ENCODE data around the gene POFUT1.
A peak's percentile ranks its signal among the peaks of the same experiment; 100 is the strongest.
"Not testable (repeated sequence)": the region's sequence is repeated elsewhere in the genome, so short reads cannot be mapped to it uniquely, and the experiment has no call there.

The POFUT1 gene

DNA sequence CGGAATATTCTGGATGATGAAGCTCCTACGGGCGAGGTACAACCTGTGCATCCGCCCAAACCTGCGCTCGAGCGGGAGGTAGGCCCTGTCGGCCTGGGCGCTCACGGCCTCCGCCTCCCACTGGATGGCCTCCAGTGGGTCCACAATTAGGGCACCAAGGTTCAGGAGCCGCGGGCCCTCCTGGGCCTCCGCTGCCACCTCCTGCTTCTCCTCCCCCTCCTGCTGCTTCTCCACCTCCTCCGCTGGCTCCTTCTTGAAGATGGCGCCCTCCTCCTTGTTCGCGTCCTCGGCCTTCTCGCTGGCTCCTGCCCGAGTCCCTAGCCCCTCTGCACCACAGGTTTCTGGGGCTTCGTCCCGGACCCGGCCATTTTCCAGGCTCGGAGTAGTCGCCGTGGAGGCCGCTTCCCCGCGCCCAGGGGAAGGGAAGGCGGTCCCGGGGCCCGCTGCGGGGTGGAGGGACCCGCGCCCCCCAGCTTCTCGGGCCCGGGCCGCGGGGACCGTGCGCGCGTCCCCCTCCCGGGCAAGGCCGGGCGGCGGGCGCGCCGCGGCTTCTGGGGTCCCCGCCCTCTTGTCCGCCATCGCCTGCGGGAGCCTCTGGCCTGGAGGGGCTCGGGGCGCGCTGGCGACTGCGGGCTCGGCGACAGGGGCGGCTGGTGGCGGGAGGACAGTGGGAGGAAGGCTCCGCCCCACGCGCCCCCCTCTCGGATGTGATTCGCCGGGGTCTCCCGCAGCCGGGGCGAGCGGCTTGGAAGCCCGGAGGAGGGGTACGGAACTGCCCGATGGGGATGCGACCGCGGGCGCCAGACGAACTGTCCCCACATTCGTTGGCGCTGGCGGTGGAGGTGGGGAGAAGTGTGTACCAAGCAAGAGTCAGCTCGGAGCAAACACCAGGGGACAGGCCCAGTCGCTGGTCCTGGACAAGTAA lies 17.7 kb upstream of the POFUT1 start:
- DNase-seq = peak; percentile 7

DNA sequence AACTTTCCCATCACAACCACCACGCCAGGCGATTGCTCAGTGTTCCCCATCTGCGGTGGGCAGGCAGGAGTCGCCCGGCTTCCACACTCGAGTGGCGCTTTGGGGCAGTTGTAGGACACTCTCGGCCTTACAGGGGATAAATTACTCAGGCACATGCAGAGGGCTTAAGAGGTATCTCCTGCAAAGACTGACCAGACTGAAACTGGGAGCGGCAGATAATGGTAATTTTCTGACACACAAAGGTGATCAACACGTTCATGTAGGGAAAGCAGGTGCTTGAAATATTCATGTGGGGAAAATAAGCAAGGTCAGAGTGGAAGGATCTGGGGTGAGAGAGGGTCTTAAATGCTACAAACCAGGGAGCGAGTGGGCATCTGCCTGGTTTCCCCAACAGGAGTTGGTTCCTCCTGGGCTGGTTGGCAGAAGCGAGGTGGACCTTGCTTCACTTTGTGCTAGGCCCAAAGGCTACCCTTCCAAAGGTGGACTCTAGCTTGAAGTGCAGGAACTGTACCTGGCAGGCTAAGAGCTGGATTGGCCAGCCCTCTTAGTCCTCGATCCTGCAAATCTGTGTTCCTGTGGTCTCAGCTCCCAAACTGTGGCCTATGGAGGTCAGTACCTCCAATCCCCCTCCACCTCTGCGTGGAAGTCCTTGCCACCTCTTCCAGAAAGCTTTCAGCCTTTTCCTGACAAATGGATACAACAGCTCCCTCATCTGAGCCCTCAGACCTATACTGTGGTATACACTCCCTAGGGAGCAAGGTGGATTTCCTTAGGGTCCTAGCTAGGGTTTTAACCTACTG lies 16.9 kb upstream of the POFUT1 start:
- no peak for DNase-seq

DNA sequence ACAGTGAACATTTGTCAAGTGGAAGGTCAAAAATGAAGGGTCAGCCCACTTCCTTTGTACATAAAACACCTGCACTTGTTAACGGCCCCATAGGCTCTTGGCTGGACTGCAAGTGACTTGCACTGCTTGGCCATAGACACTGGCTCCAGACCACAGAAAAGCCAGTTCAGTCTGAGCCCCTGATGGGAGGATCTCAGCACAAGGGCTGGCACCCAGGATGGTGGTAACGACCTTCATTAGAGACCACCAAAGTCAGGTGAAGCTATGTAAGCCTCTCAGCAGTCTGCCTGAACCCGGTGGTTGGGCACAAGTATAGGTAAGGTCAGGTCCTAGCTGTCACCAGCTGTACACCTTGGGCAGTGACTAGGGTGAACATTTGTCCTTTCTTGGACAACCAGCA lies 16.3 kb upstream of the POFUT1 start:
- no peak for DNase-seq

DNA sequence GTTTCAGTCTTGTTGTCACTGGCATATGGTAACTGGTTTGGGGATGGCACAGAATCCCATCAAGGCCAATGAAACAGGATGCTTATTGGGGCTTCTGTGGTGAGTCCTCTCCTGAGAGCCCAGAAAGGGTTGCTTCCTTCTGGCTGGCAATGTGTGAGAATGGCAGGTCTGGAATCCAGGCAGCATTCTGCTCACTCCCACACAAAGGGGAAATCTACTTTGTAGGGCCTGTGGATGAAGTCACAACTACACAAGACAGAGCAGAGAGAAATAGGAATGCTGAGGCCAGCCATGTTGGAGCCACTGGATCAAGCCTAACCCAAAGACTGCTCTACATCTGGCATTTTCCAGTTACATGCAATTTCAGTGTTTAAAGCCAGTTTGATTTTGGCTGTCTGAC lies 15.8 kb upstream of the POFUT1 start:
- DNase-seq = no peak

DNA sequence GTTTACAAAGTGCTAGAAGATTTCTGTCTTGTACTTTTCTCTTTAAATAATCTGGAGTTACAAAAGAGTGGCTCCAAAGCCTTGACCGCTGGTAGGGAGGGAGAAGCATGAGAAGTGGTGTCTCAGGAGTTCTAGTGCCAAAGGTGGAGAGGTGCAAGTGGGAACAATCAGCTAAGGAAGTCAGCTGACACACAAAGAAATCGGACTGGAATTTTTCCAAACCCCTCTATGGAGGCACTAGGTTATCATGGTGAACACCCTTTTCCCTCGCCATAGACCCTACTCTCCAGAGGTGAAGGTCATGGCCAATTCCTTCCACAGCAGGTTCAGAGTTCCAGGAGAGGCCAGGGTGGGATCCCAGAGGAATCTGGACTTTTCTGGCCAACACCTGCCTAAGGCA lies 15.0 kb upstream of the POFUT1 start:
- DNase-seq = no peak

DNA sequence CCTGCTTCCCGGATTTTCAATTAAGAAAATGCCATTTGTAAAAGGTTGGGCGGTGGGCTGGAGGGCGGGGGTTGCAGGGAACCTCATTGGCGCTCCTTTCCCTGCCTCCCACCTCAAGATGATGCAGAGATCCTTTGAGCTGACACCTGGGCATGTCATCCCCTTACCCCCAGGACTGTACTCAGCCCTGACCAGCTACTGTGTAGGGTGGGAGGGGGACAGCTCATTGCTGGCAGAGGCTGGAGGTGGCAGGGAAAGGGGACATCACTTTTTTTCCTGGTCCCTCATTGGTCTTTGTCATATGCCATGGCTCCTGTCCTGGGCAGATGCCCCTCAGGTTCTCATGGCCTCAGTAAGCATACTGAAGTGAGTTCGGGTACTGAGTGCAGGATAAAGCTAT lies 14.3 kb upstream of the POFUT1 start:
- not testable (repeated sequence) for DNase-seq

DNA sequence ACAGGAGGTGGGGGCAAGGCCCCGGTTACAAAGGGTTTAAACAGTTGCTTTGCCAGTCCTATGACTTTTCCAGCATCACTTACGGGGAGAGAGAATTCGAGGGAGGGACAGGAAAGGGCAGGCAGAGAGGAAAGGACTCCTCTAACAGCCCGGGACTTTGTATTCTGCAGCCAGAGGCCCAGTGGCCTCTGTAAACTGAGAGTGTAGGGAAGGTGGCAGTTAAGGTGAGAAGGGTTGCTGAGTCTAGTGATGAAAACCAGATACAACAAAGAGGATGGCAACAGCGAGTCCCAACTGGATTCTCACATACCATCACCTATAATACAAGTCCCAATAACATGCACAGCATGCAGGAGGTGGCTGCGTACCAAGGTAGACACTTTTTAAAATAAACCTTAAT lies 13.7 kb upstream of the POFUT1 start:
- DNase-seq = no peak

DNA sequence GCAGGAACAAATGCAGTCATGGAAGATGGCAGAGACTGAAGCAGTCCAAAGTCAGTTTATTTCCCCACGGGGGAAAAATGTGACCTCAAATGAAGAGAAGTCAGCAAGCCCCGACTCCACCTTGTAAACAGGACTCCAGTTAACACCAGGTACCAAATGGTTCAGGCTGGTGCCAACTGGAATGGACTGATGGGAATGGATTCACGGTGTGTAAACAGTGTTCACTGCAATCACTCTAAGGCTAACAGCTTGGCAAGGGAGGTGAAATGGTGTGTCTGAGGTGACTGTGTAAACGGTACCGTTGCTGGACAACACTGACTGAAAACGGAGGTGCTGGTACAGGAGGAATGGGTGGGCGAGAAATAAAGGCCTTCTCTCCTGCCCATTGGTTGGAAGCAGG lies 12.1 kb upstream of the POFUT1 start:
- no peak for DNase-seq

DNA sequence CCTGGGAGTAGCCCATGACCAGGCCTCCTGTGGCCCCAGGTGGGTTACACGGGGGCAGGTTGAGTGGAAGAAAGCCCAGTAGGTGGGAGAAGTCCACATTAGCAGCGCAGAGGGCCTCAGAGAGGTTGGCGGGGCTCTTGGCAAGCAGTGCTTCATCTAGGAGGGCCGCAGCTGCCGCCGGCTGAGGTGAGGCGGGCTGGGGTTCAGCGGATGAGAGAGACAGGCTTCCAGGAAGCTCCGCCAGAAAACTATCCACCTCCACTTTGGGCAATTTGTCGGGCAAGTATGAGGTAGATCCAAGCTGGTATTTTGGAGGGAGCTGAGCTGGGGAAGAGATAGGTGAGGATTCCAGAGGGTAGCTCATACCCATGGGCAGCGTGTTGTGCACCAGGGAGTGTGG lies 11.1 kb upstream of the POFUT1 start:
- DNase-seq = not testable (repeated sequence)

DNA sequence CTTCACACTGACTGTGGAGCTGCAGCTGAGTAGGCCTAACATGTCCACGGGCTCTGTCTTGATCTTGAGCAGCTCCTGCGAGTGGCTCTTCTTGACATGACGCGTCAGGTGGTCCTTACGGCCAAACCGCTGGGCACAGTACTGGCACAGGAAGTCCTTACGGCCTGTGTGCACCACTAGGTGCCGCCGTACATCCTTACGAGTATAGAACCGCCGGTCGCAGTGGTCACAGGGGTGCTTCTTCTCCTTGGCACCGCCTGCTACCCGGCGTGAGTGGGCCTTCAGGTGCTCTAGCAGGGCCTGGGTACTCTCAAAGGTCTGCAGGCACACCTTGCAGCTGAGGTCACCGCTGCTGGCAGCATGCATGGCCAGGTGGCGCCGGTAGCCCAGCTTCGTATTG lies 10.5 kb upstream of the POFUT1 start:
- not testable (repeated sequence) for DNase-seq

DNA sequence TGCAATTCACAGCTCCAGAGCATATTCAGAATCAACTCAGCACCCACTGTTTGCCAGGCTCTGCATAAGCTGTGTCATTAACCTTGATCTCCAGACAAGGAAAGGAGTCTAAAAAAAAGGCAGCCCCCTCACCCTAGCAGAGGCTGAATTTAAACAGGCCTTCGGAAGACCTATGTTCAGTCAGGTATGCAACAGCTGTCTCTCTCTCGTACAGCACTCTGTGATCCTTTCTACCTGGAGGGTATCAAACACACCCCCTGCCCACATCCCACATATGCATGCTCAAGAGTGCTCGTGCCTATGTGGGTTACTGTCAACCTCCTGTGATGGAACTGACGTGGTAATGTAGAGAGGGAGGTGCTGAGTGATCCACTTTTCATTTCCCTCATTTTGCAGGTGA lies 8.7 kb upstream of the POFUT1 start:
- DNase-seq = no peak

DNA sequence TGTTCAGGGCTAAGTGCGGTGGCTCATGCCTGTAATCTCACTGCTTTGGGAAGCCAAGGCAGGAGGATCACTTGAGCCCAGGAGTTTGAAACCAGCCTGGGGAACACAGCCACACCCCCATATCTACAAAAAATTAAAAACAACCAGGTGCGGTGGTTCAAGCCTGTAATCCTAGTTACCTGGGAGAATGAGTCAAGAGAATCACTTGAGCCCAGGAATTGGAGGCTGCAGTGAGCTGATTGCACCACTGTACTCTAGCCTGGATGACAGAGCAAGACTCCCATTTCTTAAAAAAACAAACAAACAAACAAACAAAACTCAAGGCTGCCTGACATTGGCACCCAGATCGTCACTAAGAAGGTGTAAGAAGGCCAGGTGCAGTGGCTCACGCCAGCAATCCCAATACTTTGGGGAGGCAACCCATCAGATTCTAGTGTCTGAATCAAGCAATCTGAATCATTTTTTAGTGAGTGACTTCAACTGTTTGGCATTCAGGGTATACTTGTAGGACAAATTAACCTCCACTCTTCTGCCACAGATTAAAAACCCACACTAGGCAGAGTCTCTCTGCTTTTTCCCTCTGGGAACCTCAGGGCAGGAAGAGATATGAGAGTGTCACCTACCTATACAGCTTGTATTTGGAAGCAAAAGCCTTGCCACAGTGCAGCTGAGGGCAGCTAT lies 6.2 kb upstream of the POFUT1 start:
- DNase-seq = no peak

DNA sequence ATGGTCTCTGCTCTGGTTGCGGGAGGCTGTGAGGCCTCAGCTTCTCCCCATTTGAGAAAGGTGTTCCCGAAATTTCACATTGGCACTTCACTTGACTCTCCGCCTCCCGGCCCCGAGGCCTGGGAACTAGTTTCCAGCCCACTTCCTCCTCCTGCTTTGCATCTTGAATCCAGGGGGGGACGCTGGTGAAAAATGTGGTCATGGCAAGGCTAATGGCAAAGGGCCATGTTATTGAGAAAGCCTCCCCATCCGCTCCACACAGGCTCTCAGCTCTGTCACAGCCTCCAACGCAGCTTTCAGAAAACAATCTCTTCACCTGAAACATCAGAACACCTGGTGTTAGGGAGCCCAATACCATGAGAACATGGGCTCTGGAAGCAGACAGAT lies 5.7 kb upstream of the POFUT1 start:
- DNase-seq = no peak

DNA sequence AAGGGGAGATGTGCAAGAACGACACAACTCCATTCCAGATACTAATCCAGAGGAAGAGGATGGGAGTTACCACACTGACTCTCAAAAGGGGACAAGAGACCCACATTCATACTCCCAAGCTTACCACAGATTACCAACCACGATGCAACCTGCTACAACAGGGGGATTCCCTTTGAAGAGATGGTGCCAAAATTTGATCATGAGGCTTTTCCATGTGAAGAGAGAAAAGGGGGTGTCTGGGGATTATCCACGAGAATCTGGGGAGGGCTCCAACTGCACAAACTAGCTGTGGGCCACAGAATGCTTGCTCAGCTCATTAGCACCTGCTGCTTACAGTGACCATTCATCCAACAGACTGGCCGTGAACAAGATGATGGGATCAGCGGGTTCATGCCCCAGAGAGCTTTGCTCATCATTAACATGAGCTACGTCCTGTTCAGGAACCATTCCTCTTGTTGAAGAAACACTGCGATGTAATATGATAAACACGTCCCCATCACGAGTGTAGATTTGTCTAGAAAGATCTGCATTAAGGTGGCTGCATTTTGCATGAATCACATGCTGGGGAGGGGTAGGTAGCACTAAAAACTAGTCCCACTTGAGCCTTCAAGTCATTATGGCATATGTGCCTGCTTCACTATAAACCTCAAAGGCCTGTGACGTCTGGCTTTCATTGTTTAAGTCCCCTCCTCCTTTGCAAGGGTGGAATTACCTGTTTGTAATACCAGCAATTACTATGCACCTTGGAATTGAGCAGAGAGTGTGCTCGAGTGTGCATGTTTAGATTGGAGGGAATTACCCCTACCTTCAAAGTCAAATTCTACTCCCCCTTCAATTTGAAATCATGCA lies 4.1 kb upstream of the POFUT1 start:
- DNase-seq = no peak

DNA sequence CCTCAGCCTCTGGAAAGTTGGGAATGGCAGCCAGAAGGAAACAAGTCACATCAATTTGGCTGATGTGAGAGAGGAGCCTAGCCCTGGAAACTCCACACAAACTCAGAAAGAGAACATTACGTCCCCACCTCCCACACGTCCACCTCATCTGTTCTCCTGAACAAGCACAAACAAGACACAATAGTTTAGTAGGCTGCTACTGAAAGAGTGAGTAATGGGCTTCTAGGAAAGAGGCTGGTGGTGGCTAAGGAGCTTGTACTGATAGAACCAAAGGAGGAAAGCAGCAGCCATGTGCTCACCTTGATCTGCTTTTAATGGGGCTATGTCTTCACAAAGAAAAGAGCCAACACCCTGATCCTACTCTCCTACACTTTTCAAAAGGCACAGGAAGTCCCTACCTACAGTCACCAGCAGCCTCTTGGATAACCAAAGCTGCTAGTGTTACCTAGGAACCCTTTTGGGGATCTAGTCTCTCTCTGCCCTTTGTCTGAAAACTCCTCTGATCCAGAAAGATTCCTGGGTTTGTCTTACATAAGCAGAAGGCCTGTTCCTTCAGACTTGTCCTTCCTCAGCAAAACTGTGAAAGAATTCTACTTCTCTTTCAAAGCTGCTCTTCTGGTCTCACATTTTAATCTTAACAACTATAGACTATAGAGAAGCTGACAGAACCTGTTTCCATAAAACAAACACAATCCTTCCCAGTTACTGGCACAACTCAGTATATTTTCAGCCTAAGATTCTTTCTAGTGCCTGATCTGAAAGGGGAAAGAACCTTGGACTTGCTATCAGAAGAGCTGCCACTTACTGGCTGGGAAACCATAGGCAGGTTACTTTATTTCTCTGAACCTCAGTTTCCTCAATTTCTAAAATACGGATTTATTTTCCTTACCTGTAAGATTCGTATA lies 3.2 kb upstream of the POFUT1 start:
- no peak for DNase-seq

DNA sequence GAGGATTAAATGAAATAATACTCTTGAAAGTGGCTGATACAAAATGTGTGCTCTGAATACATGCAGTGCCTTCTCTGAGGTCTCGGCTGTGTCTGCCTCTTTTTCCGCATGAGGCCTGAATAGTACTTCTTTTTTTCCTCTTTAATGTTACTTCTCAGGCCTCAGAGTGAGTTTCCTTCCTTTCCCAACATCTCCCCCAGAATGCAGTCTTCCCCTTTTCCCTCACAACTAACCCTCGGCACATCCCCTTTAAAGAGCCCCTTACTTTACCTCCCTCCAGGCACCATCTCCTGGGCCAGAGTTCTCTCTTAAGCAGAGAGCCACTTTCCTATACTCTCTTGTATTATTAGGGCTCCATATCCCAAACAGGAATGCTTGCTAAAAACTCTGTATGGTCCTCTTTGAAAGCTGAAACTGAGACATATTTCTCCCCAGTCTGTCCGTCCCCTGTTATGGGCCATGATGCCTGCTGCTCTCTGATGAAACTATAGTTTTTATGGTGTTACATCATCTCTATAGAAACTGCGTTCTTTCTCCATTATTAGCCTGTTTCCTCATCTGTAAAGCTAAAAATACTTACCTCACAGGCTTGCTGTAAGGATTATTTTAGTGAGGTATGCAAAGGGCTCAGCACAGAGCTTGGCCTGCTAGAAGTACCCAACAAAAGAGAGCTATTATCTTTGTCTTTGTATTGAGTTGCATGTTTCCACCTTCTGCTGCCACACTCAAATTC lies 2.4 kb upstream of the POFUT1 start:
- no peak for DNase-seq

DNA sequence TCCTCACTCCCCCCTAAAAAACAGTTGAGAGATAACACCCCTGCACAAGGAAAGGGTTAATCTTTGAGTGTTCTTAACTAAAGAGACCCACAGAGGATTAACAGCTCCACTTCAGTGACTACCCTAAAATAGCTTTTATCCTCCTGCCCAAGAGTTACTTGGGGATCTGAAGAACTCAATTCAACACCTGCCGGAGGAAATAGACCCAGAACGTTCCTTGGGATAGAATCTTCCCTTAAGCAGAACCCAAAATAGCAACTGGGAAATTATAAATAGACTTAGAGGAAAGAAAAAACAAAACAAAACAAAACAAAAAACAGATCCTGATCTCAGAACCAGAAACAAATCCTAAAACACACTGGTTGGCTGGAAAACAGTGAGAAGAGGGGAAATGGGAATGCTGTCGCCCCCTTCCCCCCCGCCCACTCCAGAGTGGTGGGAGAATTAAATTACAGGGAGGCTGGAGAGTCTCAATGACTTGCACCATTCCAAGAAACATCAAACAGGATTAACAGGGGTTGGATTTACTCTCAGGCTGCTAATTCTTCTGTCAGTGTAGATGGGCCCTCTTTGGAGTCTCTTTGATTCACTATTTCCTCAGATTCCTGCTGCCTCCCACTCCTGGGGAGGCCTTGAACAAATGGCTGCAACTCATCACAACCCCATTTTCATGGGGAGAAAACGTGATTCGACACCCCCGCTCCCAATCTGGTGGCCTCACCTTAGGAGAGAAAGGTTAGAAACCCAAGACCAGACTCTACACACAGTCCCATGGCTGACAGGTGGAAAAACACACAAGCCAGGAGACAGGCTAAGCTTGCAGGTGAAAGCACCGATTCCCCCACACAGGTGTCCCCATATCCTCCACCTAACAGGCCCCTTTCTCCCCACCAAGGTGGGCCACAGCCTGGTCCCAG lies 1.6 kb upstream of the POFUT1 start:
- DNase-seq = no peak

DNA sequence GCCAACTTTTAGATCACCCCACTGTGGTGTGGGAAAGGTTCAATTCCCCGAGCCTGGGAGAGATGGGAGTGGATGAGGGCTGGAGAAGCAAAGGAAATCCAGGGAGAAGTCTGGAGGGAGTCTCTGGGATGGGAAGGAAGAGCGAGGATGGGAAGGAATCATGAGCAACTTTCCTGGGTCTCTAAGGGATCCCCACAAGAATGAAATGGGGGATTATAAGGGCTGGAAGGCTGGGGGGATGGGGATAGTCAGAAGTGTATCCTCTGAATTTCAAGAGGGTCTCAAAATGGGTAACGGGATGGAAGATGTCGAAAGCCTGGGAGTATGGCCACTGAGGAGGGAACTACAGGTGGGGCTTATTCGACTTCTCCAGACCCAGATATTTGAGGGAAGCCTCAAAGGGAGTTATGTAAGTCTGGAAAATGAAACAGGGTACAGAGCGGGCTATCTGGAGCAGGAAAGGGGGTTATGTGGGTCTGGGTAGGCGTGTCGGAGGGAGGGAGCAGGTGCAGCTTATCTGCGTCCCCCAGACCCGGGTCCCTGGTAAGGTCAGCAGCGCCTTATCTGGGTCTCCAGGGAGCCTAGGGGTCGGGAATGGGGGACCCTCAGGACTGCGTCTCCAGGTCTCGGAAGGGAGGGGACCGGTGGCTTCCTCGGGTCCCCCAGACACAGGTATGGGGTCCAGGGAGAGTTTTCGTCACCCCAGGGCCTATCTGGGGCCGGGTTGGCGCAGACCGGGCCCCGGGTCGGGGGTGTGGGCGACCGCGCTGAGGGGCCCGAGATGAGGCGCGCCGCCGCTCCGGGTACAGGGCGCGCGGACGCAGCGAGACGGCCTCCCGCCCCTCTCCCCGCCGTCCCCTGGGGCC lies 687 bp upstream of the POFUT1 start:
- DNase-seq = no peak
